DND-41 (cell line): ENCODE results near the gene SLC15A1.

ENCODE experiments used
- CTCF ChIP-seq: IDR thresholded peaks from 2 replicates; pipeline ENCODE4 v1.5.1; 2012; ENCODE audit warnings: borderline replicate concordance, low read length, moderate library complexity, mild to moderate bottlenecking; ENCODE audit not compliant: poor library complexity, severe bottlenecking; ENCODE audit errors: extremely low read depth
- EZH2 ChIP-seq: IDR thresholded peaks from 3 replicates; pipeline ENCODE4 v1.6.1; 2012; ENCODE audit warnings: borderline replicate concordance, low read depth, mild to moderate bottlenecking, moderate library complexity, low read length, inconsistent platforms; ENCODE audit not compliant: severe bottlenecking

- TF ChIP-seq CTCF (no peak), EZH2 (no peak)
These were observed 88.4 kb downstream of the SLC15A1 start for GRCh38 chr13:98664047-98664446.
